Measurements from ENCODE around the gene HTR1E.

DNA sequence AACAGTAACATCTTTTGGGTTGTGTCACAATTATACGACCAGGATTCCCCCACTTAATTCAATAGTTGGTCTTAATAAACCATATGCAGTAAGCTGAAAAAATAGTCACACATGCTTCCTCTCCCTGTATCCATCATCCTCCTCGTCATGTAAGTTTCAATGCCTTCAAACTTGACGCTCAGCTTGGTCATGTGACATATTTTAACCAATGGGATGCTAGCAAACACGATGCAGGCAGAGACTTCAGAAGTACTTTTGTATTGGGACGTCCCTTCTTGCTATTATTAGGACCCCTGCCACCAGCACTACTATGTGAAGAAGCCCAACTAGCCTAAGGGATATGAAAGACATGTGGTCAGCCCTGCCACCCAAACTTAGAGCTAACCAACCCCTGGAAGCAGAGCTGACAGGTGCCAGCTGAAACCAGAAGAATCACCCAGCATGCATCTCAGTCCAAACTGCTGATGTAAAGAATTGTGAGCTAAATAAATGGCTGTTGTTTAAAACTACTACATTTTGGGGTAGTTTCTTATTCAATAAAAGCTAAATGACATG is 108.3 kb downstream of the HTR1E start:
- TF ChIP-seq, protein P1, sequence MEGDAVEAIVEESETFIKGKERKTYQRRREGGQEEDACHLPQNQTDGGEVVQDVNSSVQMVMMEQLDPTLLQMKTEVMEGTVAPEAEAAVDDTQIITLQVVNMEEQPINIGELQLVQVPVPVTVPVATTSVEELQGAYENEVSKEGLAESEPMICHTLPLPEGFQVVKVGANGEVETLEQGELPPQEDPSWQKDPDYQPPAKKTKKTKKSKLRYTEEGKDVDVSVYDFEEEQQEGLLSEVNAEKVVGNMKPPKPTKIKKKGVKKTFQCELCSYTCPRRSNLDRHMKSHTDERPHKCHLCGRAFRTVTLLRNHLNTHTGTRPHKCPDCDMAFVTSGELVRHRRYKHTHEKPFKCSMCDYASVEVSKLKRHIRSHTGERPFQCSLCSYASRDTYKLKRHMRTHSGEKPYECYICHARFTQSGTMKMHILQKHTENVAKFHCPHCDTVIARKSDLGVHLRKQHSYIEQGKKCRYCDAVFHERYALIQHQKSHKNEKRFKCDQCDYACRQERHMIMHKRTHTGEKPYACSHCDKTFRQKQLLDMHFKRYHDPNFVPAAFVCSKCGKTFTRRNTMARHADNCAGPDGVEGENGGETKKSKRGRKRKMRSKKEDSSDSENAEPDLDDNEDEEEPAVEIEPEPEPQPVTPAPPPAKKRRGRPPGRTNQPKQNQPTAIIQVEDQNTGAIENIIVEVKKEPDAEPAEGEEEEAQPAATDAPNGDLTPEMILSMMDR (conservative IDR thresholded peaks at IDR 0.05; ENCODE audit: low read depth, low read length), result no peak
- TF ChIP-seq EZH2 (IDR thresholded peaks at IDR 0.05; ENCODE audit: borderline replicate concordance, low read depth, low read length, poor library complexity, severe bottlenecking), result no peak
